ENCODE data around the gene ACOT6. TPM values are rescaled to one million over a fixed set of nuclear protein-coding genes. Genes with fewer than 3 reads are reported as not detected.
"Not testable (repeated sequence)": the region's sequence is repeated elsewhere in the genome, so short reads cannot be mapped to it uniquely, and the experiment has no call there.

Gene ACOT6
- total RNA-seq, 2 donors from 2014 or later, result not detected

DNA sequence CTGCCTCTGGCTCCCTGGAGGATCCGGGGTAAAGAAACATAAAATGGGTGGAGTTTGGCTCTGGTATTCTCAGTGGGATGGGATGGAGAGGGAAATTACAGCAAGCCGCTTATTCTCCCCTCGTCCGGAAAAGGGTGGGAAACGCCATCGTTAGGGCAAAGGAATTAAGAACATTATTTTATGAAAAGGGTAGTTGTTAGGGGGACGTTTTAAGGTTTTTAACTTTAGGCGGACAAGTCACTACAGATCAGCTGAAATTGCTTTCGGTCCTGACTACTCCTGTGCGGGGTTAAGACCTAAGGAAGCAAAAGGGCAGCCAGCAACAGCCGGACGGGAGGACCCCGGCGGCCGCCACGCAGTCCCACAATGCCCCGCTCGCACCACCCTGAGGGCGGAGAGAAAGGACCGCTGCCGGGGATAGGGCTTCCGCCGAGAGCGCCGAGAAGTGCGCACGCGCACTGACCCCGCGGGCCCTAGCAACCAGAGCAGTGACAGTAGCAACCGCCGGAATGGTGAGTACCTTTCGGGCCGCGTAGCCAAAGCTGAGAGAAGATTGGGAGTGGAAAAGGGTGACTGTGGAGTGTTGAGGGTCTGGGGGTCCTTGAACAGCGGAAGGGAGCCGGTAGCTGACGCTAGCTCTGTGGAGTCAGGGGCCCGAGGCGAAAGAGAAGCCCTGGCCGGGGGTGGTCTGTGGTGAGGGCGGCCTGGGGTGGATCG, 32.4 kb downstream of the ACOT6 start, which contains the start of gene DNAL1:
Gene DNAL1, plus strand, starts transcription at position 456 of the 717 bp plus-strand sequence. Its CDS starts 54 bp downstream, at position 510.
- peak within 1 kb of the TSS; percentile 59 to 85 for H3K4me3 ChIP-seq
- peak within 1 kb of the TSS; percentile 73 to 86 for H3K27ac ChIP-seq
- no peaks in the 10 kb centered on the region for H3K9me3 ChIP-seq
- H3K27me3 ChIP-seq (replicated peaks; ENCODE audit: insufficient read depth), result no peaks in the 10 kb centered on the region
- peak; percentile 86 for DNase-seq (ENCODE audit: low spot score)
- intact Hi-C loops (cut with DNase I), result no loop called here
- WGBS, result under 1% methylated on average over 43 of the region's 43 CpGs
- TF ChIP-seq POLR2A (IDR thresholded peaks at IDR 0.05) (peak; percentile 32), CTCF (IDR thresholded peaks at IDR 0.05) (peak in 2 of 4 experiments; percentile 23 to 40), POLR2AphosphoS5 (IDR thresholded peaks at IDR 0.05) (peak; percentile 92)
- no peaks in the 10 kb centered on the region for H3K36me3 ChIP-seq
- H3K4me1 ChIP-seq (replicated peaks), result no peaks in the 10 kb centered on the region

GRCh38 chr14:73645248-73645610, 32.9 kb downstream of the ACOT6 start:
- H3K27me3 ChIP-seq (replicated peaks; ENCODE audit: insufficient read depth), result no peaks in the 10 kb centered on the region
- intact Hi-C loops (cut with DNase I), result no loop called here
- DNase-seq (ENCODE audit: low spot score), result no peak
- H3K4me3 ChIP-seq, result peak overlapping the region; percentile 59 to 85
- peak overlapping the region; percentile 73 to 86 for H3K27ac ChIP-seq
- H3K9me3 ChIP-seq, result no peaks in the 10 kb centered on the region
- no peak for TF ChIP-seq POLR2AphosphoS5 (IDR thresholded peaks at IDR 0.05)
- TF ChIP-seq CTCF (IDR thresholded peaks at IDR 0.05), result no peak
- TF ChIP-seq POLR2A (IDR thresholded peaks at IDR 0.05), result no peak
- H3K36me3 ChIP-seq, result no peaks in the 10 kb centered on the region
- WGBS, result 3% methylated on average over 7 of the region's 7 CpGs
- H3K4me1 ChIP-seq (replicated peaks), result no peaks in the 10 kb centered on the region

DNA sequence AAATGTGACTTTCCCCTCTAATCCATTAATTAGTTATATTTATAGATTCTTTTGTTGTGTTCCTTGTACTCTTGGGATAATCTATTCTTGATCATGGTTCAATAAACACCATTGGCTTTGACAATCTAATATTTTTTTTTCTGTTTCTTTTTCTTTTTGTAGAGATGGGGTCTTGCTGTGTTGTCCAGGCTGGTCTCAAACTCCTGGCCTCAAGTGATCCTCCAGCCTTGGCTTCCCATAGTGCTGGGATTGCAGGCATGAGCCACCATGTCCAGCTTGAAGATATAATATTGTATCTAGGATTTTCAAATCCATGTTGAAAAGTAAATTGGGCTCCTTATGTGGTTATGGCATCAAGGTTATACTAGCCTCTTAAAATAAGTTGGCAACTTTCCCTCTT, 38.7 kb downstream of the ACOT6 start:
- H3K4me1 ChIP-seq (replicated peaks), result no peaks in the 10 kb centered on the region
- intact Hi-C loops (cut with DNase I), result no loop called here
- H3K36me3 ChIP-seq, result no peaks in the 10 kb centered on the region
- no peak for TF ChIP-seq POLR2A (IDR thresholded peaks at IDR 0.05)
- TF ChIP-seq CTCF (IDR thresholded peaks at IDR 0.05), result no peak
- TF ChIP-seq POLR2AphosphoS5 (IDR thresholded peaks at IDR 0.05), result no peak
- no peaks in the 10 kb centered on the region for H3K27me3 ChIP-seq (replicated peaks; ENCODE audit: insufficient read depth)
- DNase-seq (ENCODE audit: low spot score), result no peak
- H3K4me3 ChIP-seq, result no peak overlapping the region
- H3K9me3 ChIP-seq, result no peaks in the 10 kb centered on the region
- no peak overlapping the region for H3K27ac ChIP-seq

- intact Hi-C loops (cut with DNase I), result no loop called here
- Histone ChIP-seq H3K27ac (no peak overlapping the region), H3K4me3 (no peak overlapping the region), H3K9me3 (no peaks in the 10 kb centered on the region), H3K36me3 (no peaks in the 10 kb centered on the region), H3K4me1 (replicated peaks) (peaks cover 4% of the 10 kb centered on the region), H3K27me3 (replicated peaks; ENCODE audit: insufficient read depth) (no peaks in the 10 kb centered on the region)
- TF ChIP-seq CTCF (IDR thresholded peaks at IDR 0.05) (no peak), POLR2A (IDR thresholded peaks at IDR 0.05) (no peak), POLR2AphosphoS5 (IDR thresholded peaks at IDR 0.05) (no peak)
- WGBS, result 94% methylated on average over 1 of the region's 1 CpG
- no peak for DNase-seq (ENCODE audit: low spot score)
These were observed 43.5 kb downstream of the ACOT6 start for GRCh38 chr14:73655851-73656250.

GRCh38 chr14:73659202-73659601, 46.9 kb downstream of the ACOT6 start:
- WGBS, result 89% methylated on average over 11 of the region's 11 CpGs
- H3K27me3 ChIP-seq (replicated peaks; ENCODE audit: insufficient read depth); H3K9me3 ChIP-seq; H3K36me3 ChIP-seq; H3K4me1 ChIP-seq (replicated peaks); intact Hi-C loops (cut with DNase I); H3K4me3 ChIP-seq; DNase-seq (ENCODE audit: low spot score); H3K27ac ChIP-seq: not testable (repeated sequence)
